Peyer's patch (tissue), 4 donors: ENCODE data around the gene RPL7A.

Experiments
- POLR2A ChIP-seq, 2 donors: fragments of 450-650 bp; IDR thresholded peaks; one replicate each; pipeline ENCODE4 v1.5.1; 2017; ENCODE audit warnings: antibody characterized with exemption in 2 of 2, mild to moderate bottlenecking in 2 of 2, moderate library complexity in 2 of 2
- TF ChIP-seq, protein P1 (sequence below), 6 experiments: fragments of 450-650 bp in 4 of 6; fragments of 200-600 bp in 2 of 6; sonication (generic) in 1 of 6; IDR thresholded peaks; one replicate each; pipeline ENCODE4 v1.5.1; 2017 to 2019; ENCODE audit warnings: antibody characterized with exemption in 6 of 6, mild to moderate bottlenecking in 3 of 6, moderate library complexity in 1 of 6

DNA sequence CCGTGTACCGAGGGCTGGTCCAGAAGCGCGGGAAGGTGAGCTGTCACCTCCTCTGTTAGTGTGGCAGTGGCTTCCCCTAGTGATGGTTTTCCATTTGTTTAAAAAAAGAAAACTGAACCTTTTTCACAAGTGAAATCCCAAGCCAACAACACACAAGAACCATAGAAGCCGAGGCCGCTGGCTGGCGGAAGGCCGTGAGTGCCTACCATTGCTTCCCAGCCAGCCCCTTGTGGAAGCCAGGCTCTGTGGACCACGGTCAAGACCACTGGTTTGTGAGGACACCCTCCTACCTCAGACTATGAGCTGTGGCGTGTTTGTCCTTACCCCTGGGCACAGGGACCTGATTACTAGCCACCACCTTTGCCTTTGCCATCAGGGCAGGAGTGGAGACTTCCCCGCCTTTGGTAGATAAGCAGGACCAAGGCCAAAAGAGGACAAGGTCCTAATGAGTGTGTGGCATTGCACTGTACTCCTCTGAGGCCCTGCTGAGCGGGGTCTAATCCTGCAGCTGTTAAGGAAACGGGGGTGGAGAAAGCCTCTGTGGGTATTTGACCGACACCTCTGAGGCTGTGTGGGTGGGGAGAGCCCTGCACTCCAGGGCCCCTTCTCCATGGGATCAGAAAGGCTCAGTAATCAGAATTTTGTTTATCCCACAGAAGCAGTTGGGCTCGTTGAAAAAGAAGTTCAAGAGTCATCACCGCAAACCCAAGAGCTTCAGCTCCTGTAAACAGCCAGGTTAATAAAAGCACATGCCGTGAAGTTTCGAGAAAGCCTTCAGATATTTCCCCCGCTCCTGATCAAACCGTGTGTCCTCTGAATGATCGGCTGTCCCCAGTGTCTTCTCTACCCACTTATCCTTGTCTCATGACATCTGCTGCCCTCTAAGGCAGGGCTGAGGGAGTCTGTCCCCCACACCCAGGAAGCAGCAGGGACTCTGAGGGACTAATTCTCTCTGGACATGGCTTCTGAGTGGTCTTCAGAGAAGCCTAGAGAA is 12.7 kb downstream of the RPL7A start:
- TF ChIP-seq, protein P1, sequence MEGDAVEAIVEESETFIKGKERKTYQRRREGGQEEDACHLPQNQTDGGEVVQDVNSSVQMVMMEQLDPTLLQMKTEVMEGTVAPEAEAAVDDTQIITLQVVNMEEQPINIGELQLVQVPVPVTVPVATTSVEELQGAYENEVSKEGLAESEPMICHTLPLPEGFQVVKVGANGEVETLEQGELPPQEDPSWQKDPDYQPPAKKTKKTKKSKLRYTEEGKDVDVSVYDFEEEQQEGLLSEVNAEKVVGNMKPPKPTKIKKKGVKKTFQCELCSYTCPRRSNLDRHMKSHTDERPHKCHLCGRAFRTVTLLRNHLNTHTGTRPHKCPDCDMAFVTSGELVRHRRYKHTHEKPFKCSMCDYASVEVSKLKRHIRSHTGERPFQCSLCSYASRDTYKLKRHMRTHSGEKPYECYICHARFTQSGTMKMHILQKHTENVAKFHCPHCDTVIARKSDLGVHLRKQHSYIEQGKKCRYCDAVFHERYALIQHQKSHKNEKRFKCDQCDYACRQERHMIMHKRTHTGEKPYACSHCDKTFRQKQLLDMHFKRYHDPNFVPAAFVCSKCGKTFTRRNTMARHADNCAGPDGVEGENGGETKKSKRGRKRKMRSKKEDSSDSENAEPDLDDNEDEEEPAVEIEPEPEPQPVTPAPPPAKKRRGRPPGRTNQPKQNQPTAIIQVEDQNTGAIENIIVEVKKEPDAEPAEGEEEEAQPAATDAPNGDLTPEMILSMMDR (IDR thresholded peaks at IDR 0.05), result no peak
- no peak for TF ChIP-seq POLR2A (IDR thresholded peaks at IDR 0.05)
